ENCODE measurements around the gene GAPVD1.
"Not testable (repeated sequence)": the region's sequence is repeated elsewhere in the genome, so short reads cannot be mapped to it uniquely, and the experiment has no call there.

Gene GAPVD1

GRCh38 chr9:125261501-125262293 is at the start of gene GAPVD1:
GAPVD1 (plus strand) TSS chr9:125261826; CDS start chr9:125298922, 37,096 bp downstream.
- DNase-seq (ENCODE audit: low spot score) = peak; percentile 89

- DNase-seq (ENCODE audit: low spot score) = no peak
Observed at GRCh38 chr9:125214186-125214585, 47.4 kb upstream of the GAPVD1 start.

GRCh38 chr9:125218621-125219020 is 43.0 kb upstream of the GAPVD1 start:
- DNase-seq (ENCODE audit: low spot score) = no peak

GRCh38 chr9:125224858-125225257 is 36.8 kb upstream of the GAPVD1 start:
- DNase-seq (ENCODE audit: low spot score) = not testable (repeated sequence)

GRCh38 chr9:125227761-125228160 is 33.9 kb upstream of the GAPVD1 start:
- DNase-seq (ENCODE audit: low spot score) = peak; percentile 34

- no peak for DNase-seq (ENCODE audit: low spot score)
Observed at GRCh38 chr9:125233678-125234077, 27.9 kb upstream of the GAPVD1 start.

GRCh38 chr9:125234099-125234498 is 27.5 kb upstream of the GAPVD1 start:
- not testable (repeated sequence) for DNase-seq (ENCODE audit: low spot score)

- no peak for DNase-seq (ENCODE audit: low spot score)
Observed at GRCh38 chr9:125235804-125236519, 25.7 kb upstream of the GAPVD1 start.

GRCh38 chr9:125236520-125237159 is 25.0 kb upstream of the GAPVD1 start:
- DNase-seq (ENCODE audit: low spot score) = not testable (repeated sequence)

- DNase-seq (ENCODE audit: low spot score) = no peak
Observed at GRCh38 chr9:125238127-125238914, 23.3 kb upstream of the GAPVD1 start.

- no peak for DNase-seq (ENCODE audit: low spot score)
Observed at GRCh38 chr9:125238915-125239446, 22.6 kb upstream of the GAPVD1 start.

GRCh38 chr9:125239631-125240597 is 21.7 kb upstream of the GAPVD1 start:
- no peak for DNase-seq (ENCODE audit: low spot score)

- DNase-seq (ENCODE audit: low spot score) = no peak
Observed at GRCh38 chr9:125240649-125240999, 21.0 kb upstream of the GAPVD1 start.

- DNase-seq (ENCODE audit: low spot score) = peak; percentile 99
Observed at GRCh38 chr9:125241000-125241862, 20.4 kb upstream of the GAPVD1 start, which contains the start of gene HSPA5. HSPA5 (minus strand) TSS chr9:125241343; CDS start chr9:125241126, 217 bp downstream.

- no peak for DNase-seq (ENCODE audit: low spot score)
Observed at GRCh38 chr9:125241863-125242739, 19.5 kb upstream of the GAPVD1 start.

GRCh38 chr9:125243792-125244260 is 17.8 kb upstream of the GAPVD1 start:
- no peak for DNase-seq (ENCODE audit: low spot score)

GRCh38 chr9:125246261-125246667 is 15.4 kb upstream of the GAPVD1 start:
- no peak for DNase-seq (ENCODE audit: low spot score)

GRCh38 chr9:125254231-125254630 is 7.4 kb upstream of the GAPVD1 start:
- DNase-seq (ENCODE audit: low spot score) = no peak
